ENCODE measurements around the gene ALDH3A2. TPM values are rescaled to one million over a fixed set of nuclear protein-coding genes. Genes with fewer than 3 reads are reported as not detected.
"Not testable (repeated sequence)": the region's sequence is repeated elsewhere in the genome, so short reads cannot be mapped to it uniquely, and the experiment has no call there.

Gene ALDH3A2
- total RNA-seq, 1 donor from 2014 or later: 138 TPM

DNA sequence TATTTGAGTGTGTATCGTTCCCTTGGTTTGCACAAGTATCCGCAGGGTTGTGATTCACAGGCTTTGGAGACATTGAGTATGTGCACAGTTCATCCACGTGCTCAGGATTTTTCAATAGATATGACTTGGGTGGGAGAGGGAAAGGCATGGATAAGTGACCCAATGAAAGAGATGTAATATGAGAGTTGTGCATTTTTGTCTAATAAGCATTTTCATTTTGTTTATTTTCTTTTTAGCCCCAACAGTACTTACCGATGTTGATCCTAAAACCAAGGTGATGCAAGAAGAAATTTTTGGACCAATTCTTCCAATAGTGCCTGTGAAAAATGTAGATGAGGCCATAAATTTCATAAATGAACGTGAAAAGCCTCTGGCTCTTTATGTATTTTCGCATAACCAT, 14.5 kb downstream of the ALDH3A2 start:
- no peak overlapping the region for H3K9ac ChIP-seq
- no peaks in the 10 kb centered on the region for H3K9me3 ChIP-seq (ENCODE audit: low read depth)
- H3K36me3 ChIP-seq: peaks cover 9% of the 10 kb centered on the region
- H3K79me2 ChIP-seq (ENCODE audit: low read depth): peaks cover 8% of the 10 kb centered on the region
- TF ChIP-seq EZH2 (IDR thresholded peaks at IDR 0.05) (no peak), EZH2phosphoT487 (IDR thresholded peaks at IDR 0.05) (no peak)
- TF ChIP-seq, protein P1, sequence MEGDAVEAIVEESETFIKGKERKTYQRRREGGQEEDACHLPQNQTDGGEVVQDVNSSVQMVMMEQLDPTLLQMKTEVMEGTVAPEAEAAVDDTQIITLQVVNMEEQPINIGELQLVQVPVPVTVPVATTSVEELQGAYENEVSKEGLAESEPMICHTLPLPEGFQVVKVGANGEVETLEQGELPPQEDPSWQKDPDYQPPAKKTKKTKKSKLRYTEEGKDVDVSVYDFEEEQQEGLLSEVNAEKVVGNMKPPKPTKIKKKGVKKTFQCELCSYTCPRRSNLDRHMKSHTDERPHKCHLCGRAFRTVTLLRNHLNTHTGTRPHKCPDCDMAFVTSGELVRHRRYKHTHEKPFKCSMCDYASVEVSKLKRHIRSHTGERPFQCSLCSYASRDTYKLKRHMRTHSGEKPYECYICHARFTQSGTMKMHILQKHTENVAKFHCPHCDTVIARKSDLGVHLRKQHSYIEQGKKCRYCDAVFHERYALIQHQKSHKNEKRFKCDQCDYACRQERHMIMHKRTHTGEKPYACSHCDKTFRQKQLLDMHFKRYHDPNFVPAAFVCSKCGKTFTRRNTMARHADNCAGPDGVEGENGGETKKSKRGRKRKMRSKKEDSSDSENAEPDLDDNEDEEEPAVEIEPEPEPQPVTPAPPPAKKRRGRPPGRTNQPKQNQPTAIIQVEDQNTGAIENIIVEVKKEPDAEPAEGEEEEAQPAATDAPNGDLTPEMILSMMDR (IDR thresholded peaks at IDR 0.05): no peak
- Mint-ChIP-seq H3K27ac (no peak overlapping the region), H3K4me1 (no peaks in the 10 kb centered on the region), H3K9me3 (no peaks in the 10 kb centered on the region), H3K36me3 (peaks cover 32% of the 10 kb centered on the region), H3K4me3 (no peak overlapping the region), H3K27me3 (ENCODE audit: insufficient read depth, low read depth) (peaks cover 2% of the 10 kb centered on the region)
- H3K4me2 ChIP-seq: no peak overlapping the region
- H3K4me1 ChIP-seq: peaks cover 11% of the 10 kb centered on the region
- H3F3A ChIP-seq (ENCODE audit: low read depth): peaks cover 7% of the 10 kb centered on the region
- H4K20me1 ChIP-seq (ENCODE audit: low read depth): peaks cover 8% of the 10 kb centered on the region
- H3K27ac ChIP-seq: no peak overlapping the region
- no peak overlapping the region for H2AFZ ChIP-seq (replicated peaks)
- no peak overlapping the region for H3K4me3 ChIP-seq
- H3K27me3 ChIP-seq: no peaks in the 10 kb centered on the region
- DNase-seq (ENCODE audit: low spot score): no peak

DNA sequence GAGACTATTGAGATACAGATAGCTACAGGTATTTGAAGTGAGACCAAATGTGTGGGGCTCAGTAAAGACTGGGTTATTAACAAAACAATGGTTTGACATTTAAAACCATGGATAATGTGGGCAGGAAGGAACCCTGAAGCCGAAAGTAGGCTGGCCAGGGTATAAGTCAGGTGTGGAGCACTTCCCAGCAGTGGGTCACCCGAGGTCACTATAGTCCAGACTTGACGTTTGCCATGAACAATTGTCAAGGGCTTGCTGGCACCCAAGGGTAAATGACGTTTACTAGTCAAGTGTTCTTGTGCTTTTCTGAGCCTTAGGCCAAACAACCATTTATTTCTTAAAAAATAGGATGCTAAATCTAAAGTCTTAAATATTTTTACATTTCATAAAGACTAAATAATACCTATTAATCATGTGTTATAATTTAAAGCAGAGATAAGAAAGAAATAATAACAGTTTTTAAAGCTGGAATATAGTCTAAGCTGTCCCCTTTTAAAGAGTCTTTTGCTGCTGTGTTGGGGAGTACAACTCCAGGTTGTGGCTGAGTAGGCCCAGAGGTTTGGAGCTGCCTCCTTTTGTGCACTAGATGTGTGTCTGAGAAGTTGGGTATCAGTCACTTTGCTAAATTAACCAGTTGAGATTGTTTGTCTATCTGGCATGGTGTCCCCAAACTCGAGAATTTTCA, 15.7 kb downstream of the ALDH3A2 start:
- H3K4me3 ChIP-seq: no peak overlapping the region
- H3K9ac ChIP-seq: no peak overlapping the region
- peak overlapping the region; percentile 38 for H3K27ac ChIP-seq
- H3K27me3 ChIP-seq: no peaks in the 10 kb centered on the region
- Mint-ChIP-seq H3K4me3 (no peak overlapping the region), H3K9me3 (no peaks in the 10 kb centered on the region), H3K27ac (no peak overlapping the region), H3K27me3 (ENCODE audit: insufficient read depth, low read depth) (peaks cover 2% of the 10 kb centered on the region), H3K4me1 (no peaks in the 10 kb centered on the region), H3K36me3 (peaks cover 30% of the 10 kb centered on the region)
- peaks cover 9% of the 10 kb centered on the region for H3K36me3 ChIP-seq
- H3F3A ChIP-seq (ENCODE audit: low read depth): peaks cover 7% of the 10 kb centered on the region
- H3K4me2 ChIP-seq: no peak overlapping the region
- peaks cover 8% of the 10 kb centered on the region for H3K79me2 ChIP-seq (ENCODE audit: low read depth)
- H3K9me3 ChIP-seq (ENCODE audit: low read depth): no peaks in the 10 kb centered on the region
- DNase-seq (ENCODE audit: low spot score): no peak
- peaks cover 8% of the 10 kb centered on the region for H4K20me1 ChIP-seq (ENCODE audit: low read depth)
- no peak overlapping the region for H2AFZ ChIP-seq (replicated peaks)
- TF ChIP-seq EZH2 (IDR thresholded peaks at IDR 0.05) (no peak), EZH2phosphoT487 (IDR thresholded peaks at IDR 0.05) (no peak)
- TF ChIP-seq, protein P1 (IDR thresholded peaks at IDR 0.05): no peak
- H3K4me1 ChIP-seq: peaks cover 11% of the 10 kb centered on the region

DNA sequence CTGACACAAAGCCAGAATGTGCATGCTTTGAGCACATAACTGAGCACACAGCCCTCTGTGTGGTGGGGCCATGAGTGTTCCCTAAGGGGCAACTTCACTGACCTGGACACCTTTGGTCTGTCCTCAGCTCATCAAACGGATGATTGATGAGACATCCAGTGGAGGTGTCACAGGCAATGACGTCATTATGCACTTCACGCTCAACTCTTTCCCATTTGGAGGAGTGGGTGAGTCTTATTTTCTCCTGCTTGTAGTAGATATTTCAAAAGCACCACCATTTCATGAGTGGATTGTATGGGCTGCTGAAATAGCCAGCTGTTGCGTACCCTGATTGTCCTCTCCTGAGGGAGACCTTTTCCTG, 16.2 kb downstream of the ALDH3A2 start:
- H3K36me3 ChIP-seq: peaks cover 9% of the 10 kb centered on the region
- Mint-ChIP-seq H3K36me3 (peaks cover 29% of the 10 kb centered on the region), H3K4me1 (no peaks in the 10 kb centered on the region), H3K4me3 (no peak overlapping the region), H3K27me3 (ENCODE audit: insufficient read depth, low read depth) (no peaks in the 10 kb centered on the region), H3K27ac (no peak overlapping the region), H3K9me3 (no peaks in the 10 kb centered on the region)
- peak overlapping the region; percentile 38 for H3K27ac ChIP-seq
- no peaks in the 10 kb centered on the region for H3K27me3 ChIP-seq
- TF ChIP-seq EZH2phosphoT487 (IDR thresholded peaks at IDR 0.05) (no peak), EZH2 (IDR thresholded peaks at IDR 0.05) (no peak)
- TF ChIP-seq, protein P1 (IDR thresholded peaks at IDR 0.05): no peak
- H2AFZ ChIP-seq (replicated peaks): no peak overlapping the region
- peaks cover 8% of the 10 kb centered on the region for H3K79me2 ChIP-seq (ENCODE audit: low read depth)
- H3K4me3 ChIP-seq: no peak overlapping the region
- peaks cover 7% of the 10 kb centered on the region for H3F3A ChIP-seq (ENCODE audit: low read depth)
- H3K9me3 ChIP-seq (ENCODE audit: low read depth): no peaks in the 10 kb centered on the region
- no peak overlapping the region for H3K9ac ChIP-seq
- no peak overlapping the region for H3K4me2 ChIP-seq
- peaks cover 8% of the 10 kb centered on the region for H4K20me1 ChIP-seq (ENCODE audit: low read depth)
- DNase-seq (ENCODE audit: low spot score): no peak
- peaks cover 11% of the 10 kb centered on the region for H3K4me1 ChIP-seq

DNA sequence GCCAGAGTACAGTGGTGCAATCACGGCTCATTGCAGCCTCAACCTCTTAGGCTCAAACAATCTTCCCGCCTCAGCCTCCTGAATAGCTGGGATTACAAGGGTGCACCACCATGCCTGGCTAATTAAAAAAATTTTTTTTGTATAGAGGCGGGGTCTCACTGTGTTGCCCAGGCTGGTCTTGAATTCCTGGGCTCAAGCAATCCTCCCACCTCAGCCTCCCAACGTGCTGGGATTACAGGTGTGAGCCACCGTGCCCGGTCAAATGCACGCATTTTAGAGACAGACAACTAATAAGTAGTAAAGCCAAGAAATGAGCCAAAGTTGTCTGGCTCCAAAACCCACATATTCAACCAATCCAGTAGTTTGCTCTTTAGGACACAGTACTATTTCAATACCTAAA, 21.1 kb downstream of the ALDH3A2 start:
- not testable (repeated sequence) for H3K4me3 ChIP-seq; H3K9me3 Mint-ChIP-seq; H2AFZ ChIP-seq (replicated peaks); H3K4me2 ChIP-seq; H3K27me3 ChIP-seq; H3K79me2 ChIP-seq (ENCODE audit: low read depth); H4K20me1 ChIP-seq (ENCODE audit: low read depth); H3K27me3 Mint-ChIP-seq (ENCODE audit: insufficient read depth, low read depth); H3K27ac ChIP-seq; H3K4me3 Mint-ChIP-seq; H3F3A ChIP-seq (ENCODE audit: low read depth); H3K36me3 ChIP-seq; H3K9me3 ChIP-seq (ENCODE audit: low read depth); DNase-seq (ENCODE audit: low spot score); H3K9ac ChIP-seq; H3K27ac Mint-ChIP-seq; H3K4me1 ChIP-seq
- peaks cover 22% of the 10 kb centered on the region for H3K36me3 Mint-ChIP-seq
- H3K4me1 Mint-ChIP-seq: peaks cover 20% of the 10 kb centered on the region

Data from neural progenitor cell (in vitro differentiated cells).